Measurements from ENCODE around the gene CIAO1.

Gene CIAO1

GRCh38 chr2:96250188-96250587 lies 15.8 kb upstream of the CIAO1 start:
- TF ChIP-seq SIN3A (IDR thresholded peaks at IDR 0.05; ENCODE audit: borderline replicate concordance, insufficient read depth, low read length): no peak
- TF ChIP-seq REST (IDR thresholded peaks at IDR 0.05; ENCODE audit: insufficient read depth in 1 of 2, low read depth in 2 of 2, low read length in 2 of 2): no peak
- no peak for TF ChIP-seq POLR2AphosphoS5 (IDR thresholded peaks at IDR 0.05; ENCODE audit: low read depth, low read length)
- no peak for TF ChIP-seq TAF1 (IDR thresholded peaks at IDR 0.05; ENCODE audit: borderline replicate concordance, insufficient read depth, low read length)
- no peak for TF ChIP-seq FOXP2 (optimal IDR thresholded peaks at IDR 0.05; ENCODE audit: borderline replicate concordance, extremely low read depth, extremely low read length, insufficient read depth)

- TF ChIP-seq FOXP2 (optimal IDR thresholded peaks at IDR 0.05; ENCODE audit: borderline replicate concordance, extremely low read depth, extremely low read length, insufficient read depth) (no peak), REST (IDR thresholded peaks at IDR 0.05; ENCODE audit: insufficient read depth in 1 of 2, low read depth in 2 of 2, low read length in 2 of 2) (no peak), TAF1 (IDR thresholded peaks at IDR 0.05; ENCODE audit: borderline replicate concordance, insufficient read depth, low read length) (no peak), POLR2AphosphoS5 (IDR thresholded peaks at IDR 0.05; ENCODE audit: low read depth, low read length) (no peak), SIN3A (IDR thresholded peaks at IDR 0.05; ENCODE audit: borderline replicate concordance, insufficient read depth, low read length) (no peak)
These were observed 14.2 kb upstream of the CIAO1 start for GRCh38 chr2:96251721-96252292.

GRCh38 chr2:96252526-96252925 lies 13.5 kb upstream of the CIAO1 start:
- TF ChIP-seq FOXP2 (optimal IDR thresholded peaks at IDR 0.05; ENCODE audit: borderline replicate concordance, extremely low read depth, extremely low read length, insufficient read depth) (no peak), SIN3A (IDR thresholded peaks at IDR 0.05; ENCODE audit: borderline replicate concordance, insufficient read depth, low read length) (no peak), POLR2AphosphoS5 (IDR thresholded peaks at IDR 0.05; ENCODE audit: low read depth, low read length) (no peak), TAF1 (IDR thresholded peaks at IDR 0.05; ENCODE audit: borderline replicate concordance, insufficient read depth, low read length) (no peak), REST (IDR thresholded peaks at IDR 0.05; ENCODE audit: insufficient read depth in 1 of 2, low read depth in 2 of 2, low read length in 2 of 2) (no peak)

GRCh38 chr2:96253006-96253405 lies 13.0 kb upstream of the CIAO1 start:
- no peak for TF ChIP-seq POLR2AphosphoS5 (IDR thresholded peaks at IDR 0.05; ENCODE audit: low read depth, low read length)

GRCh38 chr2:96254571-96254970 lies 11.5 kb upstream of the CIAO1 start:
- no peak for TF ChIP-seq SIN3A (IDR thresholded peaks at IDR 0.05; ENCODE audit: borderline replicate concordance, insufficient read depth, low read length)
- no peak for TF ChIP-seq FOXP2 (optimal IDR thresholded peaks at IDR 0.05; ENCODE audit: borderline replicate concordance, extremely low read depth, extremely low read length, insufficient read depth)
- no peak for TF ChIP-seq POLR2AphosphoS5 (IDR thresholded peaks at IDR 0.05; ENCODE audit: low read depth, low read length)

- TF ChIP-seq REST (IDR thresholded peaks at IDR 0.05; ENCODE audit: insufficient read depth in 1 of 2, low read depth in 2 of 2, low read length in 2 of 2): no peak
- TF ChIP-seq TAF1 (IDR thresholded peaks at IDR 0.05; ENCODE audit: borderline replicate concordance, insufficient read depth, low read length): no peak
- TF ChIP-seq FOXP2 (optimal IDR thresholded peaks at IDR 0.05; ENCODE audit: borderline replicate concordance, extremely low read depth, extremely low read length, insufficient read depth): no peak
- TF ChIP-seq SIN3A (IDR thresholded peaks at IDR 0.05; ENCODE audit: borderline replicate concordance, insufficient read depth, low read length): no peak
- TF ChIP-seq POLR2AphosphoS5 (IDR thresholded peaks at IDR 0.05; ENCODE audit: low read depth, low read length): no peak
These were observed 9.4 kb upstream of the CIAO1 start for GRCh38 chr2:96256611-96257113.
